Measurements from ENCODE around the gene EPAS1.

The EPAS1 gene

DNA sequence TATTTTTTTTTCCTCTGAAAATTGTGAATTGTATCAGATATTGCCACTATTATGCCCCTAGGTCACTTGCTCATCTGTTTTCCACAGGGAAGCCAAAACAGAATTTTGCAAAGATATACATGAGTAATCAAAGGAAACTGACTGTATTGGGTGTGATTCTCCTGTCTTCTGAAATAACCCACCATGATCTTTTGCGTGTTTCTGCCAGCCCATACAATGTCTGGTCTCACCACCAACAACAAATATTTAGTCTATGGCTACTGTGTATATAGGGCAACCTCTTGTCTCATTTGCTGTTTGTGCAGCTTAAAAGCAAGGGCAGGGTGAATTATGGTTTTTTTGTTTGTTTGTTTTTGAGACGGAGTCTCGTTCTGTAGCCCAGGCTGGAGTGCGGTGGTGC is 26.5 kb downstream of the EPAS1 start:
- no peak for DNase-seq (ENCODE audit: low read depth)

- DNase-seq (ENCODE audit: low read depth), result no peak
Measured at GRCh38 chr2:46325182-46325928, 28.1 kb downstream of the EPAS1 start.

- DNase-seq (ENCODE audit: low read depth), result no peak
Measured at GRCh38 chr2:46326231-46326980, 29.2 kb downstream of the EPAS1 start.

DNA sequence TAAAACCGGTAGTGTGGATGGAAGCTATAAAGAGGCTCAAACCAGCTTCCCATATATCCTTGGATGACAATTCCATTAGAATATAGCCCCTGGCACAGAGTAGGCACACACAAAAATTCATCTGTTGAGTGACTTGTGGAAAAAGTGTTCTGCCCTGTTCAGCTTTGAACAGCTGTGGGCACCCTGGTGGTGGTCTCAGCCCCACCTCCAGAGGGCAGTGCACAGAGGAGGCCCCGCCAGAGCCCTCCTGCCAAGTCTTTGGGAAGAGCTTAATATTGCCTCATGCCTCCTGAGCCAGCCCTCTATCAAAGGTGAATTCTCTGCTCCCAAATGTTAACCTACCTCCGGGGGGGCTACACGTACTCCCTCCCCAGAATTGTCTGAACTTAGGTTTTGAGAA is 30.4 kb downstream of the EPAS1 start:
- DNase-seq (ENCODE audit: low read depth), result no peak

- DNase-seq (ENCODE audit: low read depth), result no peak
Measured at GRCh38 chr2:46328291-46328690, 31.1 kb downstream of the EPAS1 start.

- no peak for DNase-seq (ENCODE audit: low read depth)
Measured at GRCh38 chr2:46328829-46329228, 31.6 kb downstream of the EPAS1 start.

GRCh38 chr2:46329340-46329739 is 32.1 kb downstream of the EPAS1 start:
- no peak for DNase-seq (ENCODE audit: low read depth)

DNA sequence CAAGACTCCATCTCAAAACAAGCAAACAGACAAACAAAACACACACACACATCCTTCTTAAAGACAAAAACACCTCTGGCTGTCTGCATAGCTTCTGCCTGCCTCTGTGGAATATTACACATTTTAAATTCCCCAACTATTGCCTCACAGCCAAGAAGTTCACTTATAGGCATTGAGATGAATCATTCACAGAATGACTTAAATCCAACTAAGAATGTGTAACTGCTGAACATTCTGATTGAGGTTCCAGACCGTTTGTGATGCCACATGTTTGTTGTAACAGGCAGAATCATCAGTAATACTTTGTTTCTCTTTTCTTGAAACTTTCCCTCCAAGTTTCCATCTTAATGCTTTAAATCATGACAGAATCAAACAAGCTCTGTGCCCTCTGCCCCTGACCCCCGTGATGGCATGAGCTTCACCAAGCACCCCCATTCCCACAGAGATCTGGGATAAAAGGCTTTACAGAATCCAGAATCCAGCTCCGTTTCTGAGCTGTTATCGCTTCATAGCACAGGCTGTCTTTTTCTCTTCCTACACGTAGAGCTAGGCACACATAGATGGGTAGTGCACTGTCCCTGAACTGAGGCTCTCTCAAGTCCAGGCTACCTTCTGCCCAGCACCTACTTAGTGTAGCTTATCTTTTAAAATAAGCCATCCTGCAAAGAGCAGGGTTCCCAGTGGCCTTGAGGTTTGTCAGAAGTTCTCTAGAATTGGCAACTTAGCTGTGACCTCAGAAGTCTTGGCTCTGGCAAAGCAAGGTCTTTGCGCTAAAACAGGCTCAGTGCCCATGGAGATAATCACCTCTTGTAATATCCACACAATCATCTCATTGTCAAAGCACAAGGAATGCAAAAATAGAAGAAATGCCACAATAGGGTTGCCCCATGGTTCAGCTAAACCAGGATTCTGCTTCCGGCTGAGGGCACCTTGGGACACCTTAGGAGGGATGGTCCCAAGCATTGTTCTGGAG is 32.9 kb downstream of the EPAS1 start:
- DNase-seq (ENCODE audit: low read depth), result no peak

- no peak for DNase-seq (ENCODE audit: low read depth)
Measured at GRCh38 chr2:46331109-46331766, 34.0 kb downstream of the EPAS1 start.

DNA sequence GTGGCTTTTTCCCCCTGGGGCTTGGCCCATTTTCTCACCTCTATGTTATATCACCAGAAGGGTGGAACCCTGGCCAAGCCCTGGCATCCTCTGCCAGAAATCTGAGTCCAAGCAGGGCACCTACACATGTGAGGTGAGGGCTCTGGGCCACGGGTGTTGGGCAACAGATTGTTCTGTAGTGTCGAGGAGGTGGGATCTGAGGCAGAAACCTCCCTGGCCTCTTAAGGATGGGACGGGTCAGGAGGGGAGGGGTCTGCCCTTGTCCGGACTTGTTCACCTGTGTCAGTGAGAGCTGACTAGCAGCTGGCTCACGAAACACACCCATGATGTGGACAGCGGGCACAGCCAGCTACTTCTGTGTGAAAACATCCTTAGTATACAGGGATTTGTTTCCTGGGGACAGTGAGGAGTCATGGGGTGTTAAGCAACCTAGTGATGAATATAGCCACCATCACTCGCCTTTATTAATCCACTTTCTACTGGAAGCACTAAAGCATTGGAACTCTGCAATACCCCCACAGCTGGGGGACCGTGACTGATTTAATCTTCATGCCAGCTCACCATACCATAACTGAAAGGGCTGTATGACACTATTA is 35.6 kb downstream of the EPAS1 start:
- no peak for DNase-seq (ENCODE audit: low read depth)

DNA sequence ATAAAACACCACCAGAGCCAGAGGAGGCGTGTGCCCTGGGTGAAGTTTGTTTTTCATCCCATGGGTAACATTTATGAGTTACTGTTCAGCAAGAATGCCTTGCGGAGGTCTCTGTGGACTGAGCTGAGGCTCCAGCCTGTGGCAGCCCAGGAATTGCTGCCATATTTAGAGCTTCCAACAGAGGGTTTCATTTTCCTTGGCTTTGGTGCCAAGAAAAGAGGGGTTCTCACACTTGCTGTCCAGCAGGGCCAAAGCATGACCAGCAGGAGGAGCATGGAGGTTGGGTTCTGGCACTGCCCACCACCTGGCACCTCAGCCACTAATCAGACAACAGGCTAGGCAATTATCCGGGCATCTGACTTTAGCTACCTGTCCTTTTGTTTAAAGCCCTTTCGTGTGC is 36.7 kb downstream of the EPAS1 start:
- DNase-seq (ENCODE audit: low read depth), result no peak

DNA sequence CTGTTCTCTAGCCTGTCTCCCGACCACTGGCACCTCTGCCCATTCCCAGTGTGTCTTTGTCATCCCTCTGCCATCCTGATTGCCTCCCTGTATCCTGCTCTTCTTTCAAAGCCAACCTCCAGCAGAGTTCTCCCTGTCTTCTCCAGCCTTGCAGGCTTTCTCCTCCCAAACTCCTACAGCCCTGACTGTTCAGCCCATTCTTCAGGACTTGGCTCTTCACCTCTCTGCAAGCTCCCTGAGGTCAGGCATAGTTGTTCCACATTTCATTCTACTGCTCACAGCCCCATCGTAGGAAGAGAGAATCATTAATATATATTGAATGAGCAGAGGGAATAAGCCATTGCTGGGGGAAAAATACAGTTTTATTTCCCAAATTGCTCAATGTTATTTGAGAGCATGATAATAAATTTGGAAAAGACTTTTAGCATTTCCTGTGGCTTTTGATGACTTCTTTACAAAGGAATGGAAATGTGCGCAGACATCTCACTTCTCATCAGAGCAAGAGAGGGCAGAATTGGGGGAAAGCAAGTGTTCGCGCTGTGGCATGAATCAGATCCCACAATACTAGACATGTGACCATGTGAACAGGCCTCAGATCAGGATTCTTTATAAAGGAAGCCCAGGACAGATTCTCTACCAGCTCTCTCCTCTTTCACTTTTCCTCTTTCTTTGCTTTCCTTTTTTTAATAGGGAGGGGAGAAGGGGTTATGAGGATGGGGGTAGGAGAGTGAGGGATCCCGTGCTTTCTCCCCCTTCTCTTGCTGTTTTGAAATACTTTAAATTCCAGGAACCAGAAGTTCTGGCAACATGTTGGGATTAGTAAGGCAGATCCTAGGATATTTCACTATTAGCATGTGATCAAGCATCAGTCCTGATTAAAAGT is 37.4 kb downstream of the EPAS1 start:
- DNase-seq (ENCODE audit: low read depth), result no peak

- DNase-seq (ENCODE audit: low read depth), result no peak
Measured at GRCh38 chr2:46335391-46336282, 38.4 kb downstream of the EPAS1 start.

- no peak for DNase-seq (ENCODE audit: low read depth)
Measured at GRCh38 chr2:46336283-46336959, 39.2 kb downstream of the EPAS1 start.

DNA sequence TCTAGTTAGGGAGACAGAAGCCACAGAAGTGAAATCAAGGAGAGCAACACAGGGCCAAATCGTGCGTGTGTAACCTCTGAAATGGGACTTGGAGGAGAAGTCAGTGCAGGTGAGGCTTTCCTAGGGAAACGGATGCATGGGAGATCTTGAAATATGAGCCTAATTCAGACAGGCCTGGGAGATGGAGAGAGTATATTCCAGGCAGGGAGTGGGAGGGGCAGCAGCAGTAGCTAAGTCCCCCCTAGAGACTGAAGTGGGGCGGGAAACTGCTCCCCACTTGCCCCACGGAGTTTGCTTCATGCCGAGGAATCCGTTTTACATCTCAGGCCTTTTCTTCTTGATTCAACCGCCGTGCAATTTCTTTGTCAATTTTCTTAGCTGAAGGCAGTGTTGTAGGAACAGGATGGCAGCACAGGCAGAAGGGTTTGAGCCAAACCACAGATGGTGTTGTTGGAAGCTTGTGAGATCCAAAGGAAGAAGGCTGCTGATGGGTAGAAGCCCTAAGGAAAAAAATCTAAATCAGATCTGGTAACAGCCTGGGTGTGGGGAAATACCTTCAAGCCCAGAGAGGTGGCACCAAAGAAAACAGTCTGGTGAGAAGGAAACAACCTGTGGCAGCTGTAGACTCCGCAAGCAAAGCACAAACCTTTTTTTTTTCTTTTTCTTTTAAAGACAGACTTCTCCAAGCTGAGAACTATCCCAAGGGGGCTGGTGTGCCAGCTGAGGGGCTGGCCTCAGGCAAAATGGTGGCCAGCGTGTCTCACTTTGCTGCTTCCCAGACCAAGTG is 40.2 kb downstream of the EPAS1 start:
- DNase-seq (ENCODE audit: low read depth), result no peak

GRCh38 chr2:46338674-46339073 is 41.5 kb downstream of the EPAS1 start:
- DNase-seq (ENCODE audit: low read depth), result no peak

DNA sequence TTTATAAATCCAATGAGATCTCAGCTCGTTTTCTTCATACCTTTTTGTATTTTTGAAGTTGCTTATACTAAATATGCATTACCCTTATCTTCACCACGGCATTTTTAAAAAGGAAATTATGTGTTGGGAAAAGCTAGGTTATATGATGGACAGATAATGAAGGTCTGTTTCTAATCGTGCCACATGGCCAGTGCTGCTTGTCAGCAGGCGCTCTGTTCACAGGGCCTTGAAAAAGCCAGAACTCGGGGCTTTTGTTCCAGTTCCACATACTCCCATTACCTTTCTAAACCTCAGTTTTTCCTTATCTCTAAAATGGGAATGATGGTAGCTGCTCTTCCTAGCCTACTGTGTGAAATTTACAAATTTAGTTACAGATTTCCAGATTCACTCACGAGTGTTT is 42.0 kb downstream of the EPAS1 start:
- DNase-seq (ENCODE audit: low read depth), result no peak
